Mesendoderm (in vitro differentiated cells): ENCODE data around the gene MFSD6.
"Not testable (repeated sequence)": the region's sequence is repeated elsewhere in the genome, so short reads cannot be mapped to it uniquely, and the experiment has no call there.

Experiments used
- DNase-seq: peaks from one replicate; pipeline ENCODE4 v3.0.0; 2013
- H2AK5ac ChIP-seq: 2 replicates; pipeline ENCODE4 v1.6.1; 2013; ENCODE audit warnings: low read length, inconsistent platforms
- H2BK120ac ChIP-seq: 2 replicates; pipeline ENCODE4 v1.6.1; 2013; ENCODE audit warnings: low read depth, mild to moderate bottlenecking, low read length, moderate library complexity, mixed read lengths
- H2BK15ac ChIP-seq: replicated peaks from 2 replicates; pipeline ENCODE4 v1.6.1; 2013; ENCODE audit warnings: low read depth, mild to moderate bottlenecking, moderate library complexity
- H2BK5ac ChIP-seq: 2 replicates; pipeline ENCODE4 v1.6.1; 2013; ENCODE audit warnings: low read length, inconsistent platforms
- H3K18ac ChIP-seq: 2 replicates; pipeline ENCODE4 v1.6.1; 2013; ENCODE audit warnings: mild to moderate bottlenecking, low read length, mixed read lengths
- H3K23ac ChIP-seq: one replicate; pipeline ENCODE4 v1.6.1; 2013; ENCODE audit warnings: low read length
- H3K27ac ChIP-seq: 2 replicates; pipeline ENCODE4 v1.5.1; 2013; ENCODE audit warnings: low read depth, mild to moderate bottlenecking, inconsistent platforms, low read length, moderate library complexity
- H3K27me3 ChIP-seq: 2 replicates; pipeline ENCODE4 v1.6.1; 2013; ENCODE audit warnings: low read length, control low read depth, mild to moderate bottlenecking, inconsistent platforms; ENCODE audit not compliant: insufficient read depth, poor library complexity
- H3K36me3 ChIP-seq: 2 replicates; pipeline ENCODE4 v1.6.1; 2013; ENCODE audit warnings: low read length, inconsistent platforms; ENCODE audit not compliant: control insufficient read depth, insufficient read depth
- H3K4ac ChIP-seq: one replicate; pipeline ENCODE4 v1.6.1; 2013; ENCODE audit warnings: low read depth, mild to moderate bottlenecking, low read length, moderate library complexity
- H3K4me1 ChIP-seq: 2 replicates; pipeline ENCODE4 v1.6.1; 2013; ENCODE audit warnings: low read depth, low read length, inconsistent platforms; ENCODE audit not compliant: control insufficient read depth
- H3K4me2 ChIP-seq: 2 replicates; pipeline ENCODE4 v1.6.1; 2013; ENCODE audit warnings: low read length
- H3K4me3 ChIP-seq: 2 replicates; pipeline ENCODE4 v1.5.1; 2013; ENCODE audit warnings: mild to moderate bottlenecking, low read length
- H3K56ac ChIP-seq: one replicate; pipeline ENCODE4 v1.6.1; 2013; ENCODE audit warnings: low read length
- H3K79me1 ChIP-seq: 2 replicates; pipeline ENCODE4 v1.6.1; 2013; ENCODE audit warnings: low read length, inconsistent platforms
- H3K79me2 ChIP-seq: 2 replicates; pipeline ENCODE4 v1.6.1; 2013; ENCODE audit warnings: mild to moderate bottlenecking, low read length; ENCODE audit not compliant: control insufficient read depth, insufficient read depth
- H3K9ac ChIP-seq: 2 replicates; pipeline ENCODE4 v1.6.1; 2013; ENCODE audit warnings: low read length, inconsistent platforms
- H4K5ac ChIP-seq: one replicate; pipeline ENCODE4 v1.6.1; 2013; ENCODE audit warnings: low read length
- H4K8ac ChIP-seq: one replicate; pipeline ENCODE4 v1.6.1; 2013; ENCODE audit warnings: low read depth, mild to moderate bottlenecking, control low read depth, low read length, moderate library complexity
- WGBS: extraction: QIAGEN DNeasy Blood & Tissue Kit; methylation state at CpG from one replicate; pipeline ENCODE4 v1.1.7; 2013; ENCODE audit warnings: low lambda C conversion rate, missing lambda C conversion rate; ENCODE audit not compliant: insufficient coverage; ENCODE audit errors: extremely low coverage; 5-methylcytosine and 5-hydroxymethylcytosine counted together

The MFSD6 gene

DNA sequence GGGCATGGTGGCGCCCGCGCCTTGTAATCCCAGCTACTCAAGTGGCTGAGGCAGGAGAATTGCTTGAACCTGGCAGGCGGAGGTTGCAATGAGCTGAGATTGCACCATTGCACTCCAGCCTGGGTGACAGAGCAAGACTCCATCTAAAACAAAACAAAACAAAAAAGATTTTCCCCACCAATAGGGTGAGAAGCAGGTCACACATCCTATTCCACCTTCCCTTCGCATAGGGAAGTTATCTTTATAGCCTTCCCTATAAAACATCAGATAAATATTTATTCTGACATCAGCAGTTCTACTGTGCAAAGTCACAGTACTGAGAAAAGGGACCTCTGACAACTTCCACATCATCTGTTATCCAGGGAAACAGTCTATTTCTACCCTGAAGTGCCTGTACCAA lies 101.7 kb downstream of the MFSD6 start:
- H3K27me3 ChIP-seq: not testable (repeated sequence)

DNA sequence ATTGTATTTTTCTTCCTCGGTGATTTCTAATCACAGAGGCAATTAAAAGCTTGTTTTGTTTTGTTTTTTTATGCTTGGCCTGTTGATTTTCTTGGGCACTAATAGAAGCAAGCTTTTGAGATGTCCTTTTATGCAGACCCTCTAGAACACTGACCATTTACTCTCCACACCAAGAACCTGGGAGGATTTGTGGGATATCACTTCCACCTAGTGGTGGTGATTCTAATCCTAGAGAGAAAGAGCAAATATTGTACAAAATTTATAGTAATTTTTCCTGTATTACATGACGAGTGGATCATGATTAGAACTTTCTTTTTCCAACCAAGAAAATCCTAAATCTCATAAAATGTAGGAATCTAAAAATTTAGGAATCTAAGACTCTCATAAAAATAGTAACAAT lies 102.9 kb downstream of the MFSD6 start:
- no peak overlapping the region for H3K56ac ChIP-seq
- no peak overlapping the region for H2BK15ac ChIP-seq
- no peaks in the 10 kb centered on the region for H3K36me3 ChIP-seq
- no peak overlapping the region for H2BK5ac ChIP-seq
- H4K8ac ChIP-seq: no peak overlapping the region
- no peak overlapping the region for H3K4ac ChIP-seq
- no peaks in the 10 kb centered on the region for H3K27me3 ChIP-seq
- no peak overlapping the region for H3K23ac ChIP-seq
- H3K79me2 ChIP-seq: no peaks in the 10 kb centered on the region
- no peak overlapping the region for H2BK120ac ChIP-seq
- peak; percentile 26 for DNase-seq
- H3K4me1 ChIP-seq: no peaks in the 10 kb centered on the region
- no peak overlapping the region for H3K4me2 ChIP-seq
- H3K18ac ChIP-seq: no peak overlapping the region
- no peak overlapping the region for H3K4me3 ChIP-seq
- WGBS: no CpG with 5 or more reads among the region's 2 CpGs
- no peak overlapping the region for H3K9ac ChIP-seq
- H3K79me1 ChIP-seq: no peaks in the 10 kb centered on the region
- no peak overlapping the region for H2AK5ac ChIP-seq
- H4K5ac ChIP-seq: no peak overlapping the region
- H3K27ac ChIP-seq: no peak overlapping the region

More for the DNA sequence above, 101.7 kb downstream of the MFSD6 start:
- not testable (repeated sequence) for H3K23ac ChIP-seq, H2AK5ac ChIP-seq, H3K9ac ChIP-seq, H3K4me2 ChIP-seq, H3K4me3 ChIP-seq, H4K8ac ChIP-seq, H3K79me2 ChIP-seq, H2BK120ac ChIP-seq, H4K5ac ChIP-seq, DNase-seq, H3K36me3 ChIP-seq, H3K4ac ChIP-seq, H2BK5ac ChIP-seq, H3K27ac ChIP-seq, H3K56ac ChIP-seq, H3K18ac ChIP-seq, H3K4me1 ChIP-seq, H3K79me1 ChIP-seq, H2BK15ac ChIP-seq
- no CpG with 5 or more reads among the region's 5 CpGs for WGBS

DNA sequence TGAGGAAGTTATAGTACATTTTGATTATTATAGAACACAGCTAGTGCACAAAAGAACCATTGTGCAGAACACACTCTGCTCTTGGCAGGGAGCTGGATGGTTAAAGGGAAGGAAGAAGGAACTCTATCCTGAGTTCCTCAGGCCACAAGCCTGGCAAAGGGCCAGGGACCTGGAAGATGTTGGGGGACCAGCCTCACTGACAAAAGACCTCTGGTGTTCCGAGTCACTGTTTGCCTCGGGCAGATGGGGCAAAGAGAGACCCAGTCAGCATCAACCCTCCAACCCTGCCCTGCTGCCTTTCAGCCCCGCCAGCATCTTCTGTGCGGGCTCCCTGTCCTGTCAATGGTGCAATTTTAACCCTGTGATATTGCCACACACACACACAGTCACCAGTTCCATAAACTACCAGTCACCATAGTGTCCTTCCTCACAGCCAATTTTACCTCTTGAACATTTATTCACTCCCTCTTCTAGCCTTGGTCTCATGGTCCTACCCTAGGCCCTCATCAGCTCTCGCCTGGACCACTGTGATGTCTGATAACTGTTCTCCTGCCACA lies 104.5 kb downstream of the MFSD6 start:
- WGBS: no CpG with 5 or more reads among the region's 5 CpGs
- H3K79me2 ChIP-seq: no peaks in the 10 kb centered on the region
- H2BK15ac ChIP-seq: no peak overlapping the region

GRCh38 chr2:190513877-190514276 lies 105.7 kb downstream of the MFSD6 start:
- Histone ChIP-seq H3K9ac (no peak overlapping the region), H2AK5ac (no peak overlapping the region), H3K79me1 (no peaks in the 10 kb centered on the region), H2BK120ac (no peak overlapping the region), H3K27me3 (no peaks in the 10 kb centered on the region), H2BK5ac (no peak overlapping the region), H4K5ac (no peak overlapping the region), H3K4me1 (no peaks in the 10 kb centered on the region), H3K4me3 (no peak overlapping the region), H3K27ac (no peak overlapping the region), H3K23ac (no peak overlapping the region), H3K4me2 (no peak overlapping the region), H3K79me2 (no peaks in the 10 kb centered on the region), H4K8ac (no peak overlapping the region), H2BK15ac (no peak overlapping the region), H3K36me3 (no peaks in the 10 kb centered on the region), H3K4ac (no peak overlapping the region), H3K56ac (no peak overlapping the region), H3K18ac (no peak overlapping the region)
- DNase-seq: no peak
- no CpG with 5 or more reads among the region's 2 CpGs for WGBS

More for the DNA sequence above, 104.5 kb downstream of the MFSD6 start:
- Histone ChIP-seq H3K27ac (no peak overlapping the region), H3K79me1 (no peaks in the 10 kb centered on the region), H3K4ac (no peak overlapping the region), H2BK120ac (no peak overlapping the region), H3K9ac (no peak overlapping the region), H3K18ac (no peak overlapping the region), H3K4me1 (no peaks in the 10 kb centered on the region), H3K4me2 (no peak overlapping the region), H4K8ac (no peak overlapping the region), H3K56ac (no peak overlapping the region), H3K23ac (no peak overlapping the region), H3K27me3 (no peaks in the 10 kb centered on the region), H4K5ac (no peak overlapping the region), H3K36me3 (no peaks in the 10 kb centered on the region), H2AK5ac (no peak overlapping the region), H3K4me3 (no peak overlapping the region), H2BK5ac (no peak overlapping the region)
- DNase-seq: no peak

DNA sequence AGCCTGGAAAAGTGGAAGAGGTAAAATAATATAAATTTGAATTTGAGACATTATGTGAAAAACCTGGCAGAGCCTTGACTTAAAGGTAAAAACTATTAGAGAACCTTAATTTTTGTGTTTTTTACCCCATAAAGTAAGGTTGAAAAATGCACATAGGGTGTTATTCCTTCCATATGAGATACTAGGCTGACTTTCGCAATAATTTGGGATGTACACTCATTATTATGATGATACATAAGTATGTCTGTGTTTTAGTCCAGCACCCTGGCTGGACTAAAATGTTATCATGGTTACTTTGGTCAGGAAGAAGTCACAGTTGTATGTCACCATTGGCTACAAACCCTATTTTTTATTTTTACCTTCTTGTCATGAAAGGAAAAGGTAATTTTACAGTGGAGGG lies 106.5 kb downstream of the MFSD6 start:
- Histone ChIP-seq H3K27ac (no peak overlapping the region), H3K79me1 (no peaks in the 10 kb centered on the region), H3K4me2 (no peak overlapping the region), H3K23ac (no peak overlapping the region), H3K18ac (no peak overlapping the region), H3K56ac (no peak overlapping the region), H4K5ac (no peak overlapping the region), H4K8ac (no peak overlapping the region), H3K4ac (no peak overlapping the region), H3K79me2 (no peaks in the 10 kb centered on the region), H2BK5ac (no peak overlapping the region), H2BK15ac (no peak overlapping the region), H3K27me3 (no peaks in the 10 kb centered on the region), H3K36me3 (no peaks in the 10 kb centered on the region), H3K9ac (no peak overlapping the region), H2BK120ac (no peak overlapping the region), H2AK5ac (no peak overlapping the region), H3K4me3 (no peak overlapping the region), H3K4me1 (no peaks in the 10 kb centered on the region)
- no CpG with 5 or more reads among the region's 1 CpG for WGBS
- no peak for DNase-seq

DNA sequence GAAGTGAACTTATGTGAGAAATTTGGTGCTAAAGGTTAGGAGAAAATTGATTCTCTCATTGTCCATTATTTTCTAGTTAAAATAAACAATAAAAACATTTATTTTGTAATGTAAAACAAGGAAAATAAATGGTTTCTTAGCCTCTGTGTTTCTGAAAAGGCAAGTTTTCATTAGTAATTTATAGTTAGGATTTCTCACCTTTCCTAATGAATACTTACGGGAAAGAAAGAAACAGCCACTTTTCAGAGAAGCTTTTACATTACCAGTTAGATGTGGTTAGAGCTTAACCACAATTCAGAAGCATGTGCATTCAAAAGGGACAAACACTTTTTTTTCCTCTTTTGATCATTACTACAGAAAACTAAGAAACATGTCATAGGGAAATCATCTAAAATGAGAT lies 107.5 kb downstream of the MFSD6 start:
- H2BK15ac ChIP-seq: no peak overlapping the region
- no CpG with 5 or more reads among the region's 1 CpG for WGBS
- H3K4me3 ChIP-seq: no peak overlapping the region

More for the DNA sequence above, 107.5 kb downstream of the MFSD6 start:
- H3K4ac ChIP-seq: no peak overlapping the region
- H4K8ac ChIP-seq: no peak overlapping the region
- no peaks in the 10 kb centered on the region for H3K4me1 ChIP-seq
- DNase-seq: no peak
- no peak overlapping the region for H3K27ac ChIP-seq
- no peak overlapping the region for H4K5ac ChIP-seq
- no peak overlapping the region for H3K56ac ChIP-seq
- no peaks in the 10 kb centered on the region for H3K79me2 ChIP-seq
- H3K79me1 ChIP-seq: no peaks in the 10 kb centered on the region
- no peaks in the 10 kb centered on the region for H3K36me3 ChIP-seq
- H3K9ac ChIP-seq: no peak overlapping the region
- H3K23ac ChIP-seq: no peak overlapping the region
- H2BK5ac ChIP-seq: no peak overlapping the region
- no peak overlapping the region for H2AK5ac ChIP-seq
- H3K27me3 ChIP-seq: no peaks in the 10 kb centered on the region
- no peak overlapping the region for H2BK120ac ChIP-seq
- no peak overlapping the region for H3K4me2 ChIP-seq
- no peak overlapping the region for H3K18ac ChIP-seq
